Measurements from ENCODE around the gene CASKIN2.

Gene CASKIN2

DNA sequence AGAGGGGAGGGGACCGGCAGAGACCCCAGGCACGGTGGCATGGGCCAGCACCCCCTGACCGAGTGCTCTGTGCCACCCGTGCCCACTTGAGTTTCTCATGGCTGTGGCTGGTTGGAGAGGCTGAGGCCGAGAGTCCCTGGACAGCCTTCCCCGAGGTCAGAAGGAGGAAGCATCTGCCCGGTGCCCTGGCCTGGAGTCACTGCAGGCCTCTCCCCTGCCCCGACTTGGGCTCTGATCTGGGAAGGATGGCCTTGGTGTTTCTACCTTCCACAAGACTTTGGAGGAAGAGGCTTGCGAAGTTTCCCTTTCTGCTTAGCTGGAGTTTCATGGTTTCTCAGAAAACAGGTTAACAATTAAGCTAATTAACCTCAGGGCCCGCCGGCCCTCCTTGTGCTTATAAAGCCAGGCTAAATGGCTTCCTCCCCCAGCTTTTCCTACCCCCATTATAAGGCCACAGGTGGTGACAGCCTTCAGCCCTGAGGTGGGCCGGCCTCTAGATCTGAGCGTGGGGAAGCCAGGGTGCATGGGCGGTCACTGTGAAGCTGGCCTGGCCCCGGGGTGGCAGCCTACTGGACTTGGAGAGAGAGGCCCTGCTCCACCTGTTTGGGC is 27.5 kb upstream of the CASKIN2 start:
- Histone ChIP-seq H3K4me1 (ENCODE audit: insufficient read depth, insufficient read length) (peaks cover 44% of the 10 kb centered on the region), H3K9ac (ENCODE audit: insufficient read length, low read depth) (peak overlapping the region; percentile 52), H3K4me3 (ENCODE audit: insufficient read length, low read depth) (no peak overlapping the region), H3K27me3 (ENCODE audit: insufficient read depth, insufficient read length) (no peaks in the 10 kb centered on the region), H3K9me3 (ENCODE audit: insufficient read depth, low read length) (no peaks in the 10 kb centered on the region), H3K36me3 (ENCODE audit: insufficient read depth, insufficient read length, low read length) (peaks cover 15% of the 10 kb centered on the region)
- DNase-seq (ENCODE audit: low read depth, low spot score): no peak
- TF ChIP-seq ZNF274 (IDR thresholded peaks at IDR 0.05; ENCODE audit: low read depth, low read length) (no peak), YY1 (IDR thresholded peaks at IDR 0.05; ENCODE audit: insufficient read depth, insufficient read length) (no peak), SUZ12 (IDR thresholded peaks at IDR 0.05; ENCODE audit: extremely low read depth, insufficient read depth, insufficient read length) (no peak)

DNA sequence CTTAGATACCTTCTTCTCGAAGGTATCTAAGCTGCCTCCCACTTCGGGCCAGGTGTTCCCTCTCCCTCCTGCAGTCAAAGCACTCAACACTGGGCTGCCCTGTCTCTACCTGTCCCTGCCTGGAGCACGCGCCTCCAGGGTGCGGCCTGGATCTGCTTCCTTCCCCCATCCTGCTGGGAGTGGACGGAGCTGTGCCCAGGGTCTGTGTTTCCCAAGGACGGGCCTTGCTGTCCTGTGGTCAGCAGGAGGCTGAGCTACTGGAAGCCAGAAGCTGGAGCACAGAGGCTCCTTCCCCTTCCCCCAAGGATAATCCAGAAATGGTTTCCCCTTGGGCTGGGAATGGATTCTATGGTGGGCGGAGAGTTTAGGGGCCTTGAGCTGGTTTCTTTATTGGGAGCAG is 26.9 kb upstream of the CASKIN2 start:
- peaks cover 44% of the 10 kb centered on the region for H3K4me1 ChIP-seq (ENCODE audit: insufficient read depth, insufficient read length)
- no peak for TF ChIP-seq ZNF274 (IDR thresholded peaks at IDR 0.05; ENCODE audit: low read depth, low read length)
- no peak for TF ChIP-seq YY1 (IDR thresholded peaks at IDR 0.05; ENCODE audit: insufficient read depth, insufficient read length)
- no peak for TF ChIP-seq SUZ12 (IDR thresholded peaks at IDR 0.05; ENCODE audit: extremely low read depth, insufficient read depth, insufficient read length)

DNA sequence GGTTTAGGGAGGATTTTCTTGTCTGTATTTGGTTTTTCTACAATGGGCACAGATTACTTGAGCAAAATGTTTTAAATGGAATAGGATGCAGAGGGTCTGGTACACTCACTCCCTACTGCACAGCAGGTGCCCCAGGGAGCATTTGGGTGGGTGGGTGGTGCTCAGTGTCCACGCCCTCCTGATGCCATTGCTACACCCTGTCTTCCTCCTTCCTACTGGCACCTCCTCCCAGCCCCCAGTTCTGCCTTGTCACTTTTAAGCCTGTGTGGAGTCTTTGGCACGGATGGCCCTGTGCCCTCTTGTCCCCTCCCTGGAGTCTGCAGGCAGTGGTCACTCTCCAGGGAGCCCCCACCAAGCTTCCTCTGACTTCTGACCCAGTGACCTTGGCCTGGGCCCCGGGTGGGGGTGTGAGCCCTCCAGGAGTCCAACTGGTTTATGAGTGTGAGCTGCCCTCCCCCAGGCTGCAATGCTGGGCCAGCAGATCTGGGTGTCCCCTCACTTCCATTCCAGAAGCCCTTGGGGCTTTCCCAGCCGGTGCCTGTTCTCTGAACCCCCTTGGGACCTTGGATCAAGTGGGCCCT is 25.7 kb upstream of the CASKIN2 start:
- Histone ChIP-seq H3K27me3 (ENCODE audit: insufficient read depth, insufficient read length) (no peaks in the 10 kb centered on the region), H3K9ac (ENCODE audit: insufficient read length, low read depth) (no peak overlapping the region), H3K9me3 (ENCODE audit: insufficient read depth, low read length) (no peaks in the 10 kb centered on the region), H3K4me3 (ENCODE audit: insufficient read length, low read depth) (no peak overlapping the region), H3K4me1 (ENCODE audit: insufficient read depth, insufficient read length) (peaks cover 40% of the 10 kb centered on the region), H3K36me3 (ENCODE audit: insufficient read depth, insufficient read length, low read length) (peaks cover 14% of the 10 kb centered on the region)
- TF ChIP-seq SUZ12 (IDR thresholded peaks at IDR 0.05; ENCODE audit: extremely low read depth, insufficient read depth, insufficient read length) (no peak), ZNF274 (IDR thresholded peaks at IDR 0.05; ENCODE audit: low read depth, low read length) (no peak), YY1 (IDR thresholded peaks at IDR 0.05; ENCODE audit: insufficient read depth, insufficient read length) (no peak)
- DNase-seq (ENCODE audit: low read depth, low spot score): no peak

More for the DNA sequence above, 26.9 kb upstream of the CASKIN2 start:
- Histone ChIP-seq H3K36me3 (ENCODE audit: insufficient read depth, insufficient read length, low read length) (peaks cover 15% of the 10 kb centered on the region), H3K4me3 (ENCODE audit: insufficient read length, low read depth) (no peak overlapping the region), H3K9me3 (ENCODE audit: insufficient read depth, low read length) (no peaks in the 10 kb centered on the region), H3K27me3 (ENCODE audit: insufficient read depth, insufficient read length) (no peaks in the 10 kb centered on the region), H3K9ac (ENCODE audit: insufficient read length, low read depth) (no peak overlapping the region)
- no peak for DNase-seq (ENCODE audit: low read depth, low spot score)

DNA sequence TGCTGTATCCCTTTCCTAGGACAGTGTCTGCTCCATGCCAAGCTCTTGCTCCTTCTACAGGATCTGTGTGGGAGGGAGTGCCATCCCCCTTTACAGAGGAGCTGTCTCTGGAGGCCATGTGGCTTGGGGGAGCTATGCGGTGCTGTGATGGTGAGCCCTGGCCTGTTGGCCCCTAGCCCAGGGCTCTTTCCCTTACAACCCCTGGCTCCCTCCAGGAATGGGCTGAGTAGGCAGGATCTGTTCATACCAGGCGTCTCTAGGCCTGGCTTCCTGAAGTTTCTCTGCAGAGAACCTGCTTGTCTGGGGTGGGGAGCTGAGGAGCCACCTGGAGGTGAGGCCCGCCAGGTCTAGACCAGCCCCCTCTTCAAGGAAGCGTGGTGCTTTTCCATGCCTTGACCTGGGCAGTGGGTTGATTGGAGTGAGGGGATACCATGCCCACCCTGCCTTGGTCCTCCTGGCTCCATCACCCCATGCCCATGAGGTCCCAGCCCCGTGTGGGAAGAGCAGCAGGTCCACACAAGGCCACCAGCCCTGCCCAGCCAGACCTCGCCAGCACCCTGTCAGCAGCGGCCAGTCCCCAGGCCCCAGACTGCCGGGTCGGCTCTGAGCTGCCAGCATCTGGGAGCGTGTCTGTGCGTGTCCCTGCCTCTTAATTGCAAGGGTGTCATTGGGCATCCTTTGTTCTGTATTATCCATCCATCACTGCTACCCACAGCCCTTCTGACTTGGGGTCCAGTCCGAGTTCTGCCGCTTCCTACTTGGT is 24.8 kb upstream of the CASKIN2 start:
- Histone ChIP-seq H3K9ac (ENCODE audit: insufficient read length, low read depth) (peak overlapping the region; percentile 21), H3K4me3 (ENCODE audit: insufficient read length, low read depth) (no peak overlapping the region), H3K4me1 (ENCODE audit: insufficient read depth, insufficient read length) (peaks cover 41% of the 10 kb centered on the region), H3K36me3 (ENCODE audit: insufficient read depth, insufficient read length, low read length) (peaks cover 14% of the 10 kb centered on the region), H3K27me3 (ENCODE audit: insufficient read depth, insufficient read length) (no peaks in the 10 kb centered on the region), H3K9me3 (ENCODE audit: insufficient read depth, low read length) (no peaks in the 10 kb centered on the region)
- TF ChIP-seq YY1 (IDR thresholded peaks at IDR 0.05; ENCODE audit: insufficient read depth, insufficient read length): no peak
- TF ChIP-seq ZNF274 (IDR thresholded peaks at IDR 0.05; ENCODE audit: low read depth, low read length): no peak
- no peak for TF ChIP-seq SUZ12 (IDR thresholded peaks at IDR 0.05; ENCODE audit: extremely low read depth, insufficient read depth, insufficient read length)
- DNase-seq (ENCODE audit: low read depth, low spot score): no peak

DNA sequence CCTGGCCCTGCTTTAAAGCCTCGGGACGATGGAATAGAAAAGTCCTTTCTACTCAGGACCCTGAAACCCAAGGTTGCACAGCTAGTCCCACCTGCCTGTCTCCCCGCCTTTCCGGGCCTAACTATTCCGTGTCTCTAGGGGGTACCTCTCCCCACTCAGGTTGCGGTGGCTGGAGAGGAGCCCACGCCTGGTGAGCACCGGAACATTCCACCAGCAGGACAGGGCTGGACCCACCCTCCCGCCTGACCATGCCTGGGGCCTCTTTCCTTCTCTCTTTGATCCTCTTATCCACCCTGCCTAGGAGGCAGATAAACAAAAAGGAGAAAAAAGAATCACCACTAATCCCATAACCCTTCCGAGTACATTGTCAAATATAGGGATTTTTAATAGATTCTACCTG is 21.0 kb upstream of the CASKIN2 start:
- TF ChIP-seq YY1 (IDR thresholded peaks at IDR 0.05; ENCODE audit: insufficient read depth, insufficient read length) (no peak), SUZ12 (IDR thresholded peaks at IDR 0.05; ENCODE audit: extremely low read depth, insufficient read depth, insufficient read length) (no peak), ZNF274 (IDR thresholded peaks at IDR 0.05; ENCODE audit: low read depth, low read length) (no peak)
- Histone ChIP-seq H3K9me3 (ENCODE audit: insufficient read depth, low read length) (no peaks in the 10 kb centered on the region), H3K9ac (ENCODE audit: insufficient read length, low read depth) (no peak overlapping the region), H3K4me3 (ENCODE audit: insufficient read length, low read depth) (no peak overlapping the region), H3K36me3 (ENCODE audit: insufficient read depth, insufficient read length, low read length) (peaks cover 20% of the 10 kb centered on the region), H3K4me1 (ENCODE audit: insufficient read depth, insufficient read length) (peaks cover 29% of the 10 kb centered on the region), H3K27me3 (ENCODE audit: insufficient read depth, insufficient read length) (no peaks in the 10 kb centered on the region)
- DNase-seq (ENCODE audit: low read depth, low spot score): no peak

DNA sequence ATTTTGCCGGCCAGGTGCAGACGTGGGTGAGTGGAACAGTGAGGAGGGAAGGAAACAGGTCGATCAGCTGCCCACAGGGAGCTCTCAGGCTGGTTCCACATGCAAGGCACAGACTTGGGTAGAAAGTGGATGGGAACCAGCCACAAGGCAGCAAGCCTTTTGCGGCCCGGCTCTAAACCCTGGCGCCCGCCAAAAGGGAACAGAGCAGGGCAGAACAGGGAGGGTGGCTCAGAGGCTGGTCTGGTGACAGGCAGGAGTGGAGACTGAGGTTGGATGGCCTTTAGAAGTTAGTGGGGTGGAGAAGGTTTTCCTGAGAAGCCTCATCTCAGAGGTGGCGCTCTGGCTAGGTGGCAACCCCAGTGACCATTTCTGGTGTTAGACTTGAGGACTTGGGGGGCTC is 20.5 kb upstream of the CASKIN2 start:
- peaks cover 34% of the 10 kb centered on the region for H3K4me1 ChIP-seq (ENCODE audit: insufficient read depth, insufficient read length)
- no peak overlapping the region for H3K4me3 ChIP-seq (ENCODE audit: insufficient read length, low read depth)
- no peak for DNase-seq (ENCODE audit: low read depth, low spot score)
- peaks cover 20% of the 10 kb centered on the region for H3K36me3 ChIP-seq (ENCODE audit: insufficient read depth, insufficient read length, low read length)
- no peaks in the 10 kb centered on the region for H3K27me3 ChIP-seq (ENCODE audit: insufficient read depth, insufficient read length)
- H3K9me3 ChIP-seq (ENCODE audit: insufficient read depth, low read length): no peaks in the 10 kb centered on the region
- TF ChIP-seq SUZ12 (IDR thresholded peaks at IDR 0.05; ENCODE audit: extremely low read depth, insufficient read depth, insufficient read length) (no peak), ZNF274 (IDR thresholded peaks at IDR 0.05; ENCODE audit: low read depth, low read length) (no peak), YY1 (IDR thresholded peaks at IDR 0.05; ENCODE audit: insufficient read depth, insufficient read length) (no peak)
- no peak overlapping the region for H3K9ac ChIP-seq (ENCODE audit: insufficient read length, low read depth)

DNA sequence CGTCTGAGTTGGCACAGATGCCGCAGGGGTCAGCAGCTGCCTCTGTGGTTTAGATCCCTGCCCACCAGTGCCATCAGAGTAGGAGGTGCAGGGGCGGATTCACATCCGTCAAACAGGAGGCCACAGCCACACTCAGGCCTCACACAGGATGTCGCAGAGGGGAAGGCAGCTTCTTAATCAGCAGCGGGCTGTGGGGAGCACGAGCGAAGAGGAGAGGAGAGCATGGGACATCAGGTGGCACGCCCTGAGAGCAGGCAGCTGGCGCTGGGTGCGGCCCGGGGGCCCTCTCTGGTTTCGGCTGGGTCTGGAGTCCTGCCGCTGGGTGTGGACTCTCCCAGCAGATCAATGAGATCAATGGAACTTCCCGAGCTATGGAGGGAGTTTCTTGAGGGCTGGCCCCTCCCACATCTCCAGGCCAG is 19.8 kb upstream of the CASKIN2 start:
- H3K36me3 ChIP-seq (ENCODE audit: insufficient read depth, insufficient read length, low read length): peaks cover 20% of the 10 kb centered on the region
- no peak for TF ChIP-seq SUZ12 (IDR thresholded peaks at IDR 0.05; ENCODE audit: extremely low read depth, insufficient read depth, insufficient read length)
- no peak for TF ChIP-seq ZNF274 (IDR thresholded peaks at IDR 0.05; ENCODE audit: low read depth, low read length)
- no peak for TF ChIP-seq YY1 (IDR thresholded peaks at IDR 0.05; ENCODE audit: insufficient read depth, insufficient read length)
- H3K9ac ChIP-seq (ENCODE audit: insufficient read length, low read depth): no peak overlapping the region
- H3K4me1 ChIP-seq (ENCODE audit: insufficient read depth, insufficient read length): peaks cover 32% of the 10 kb centered on the region
- H3K4me3 ChIP-seq (ENCODE audit: insufficient read length, low read depth): no peak overlapping the region
- no peaks in the 10 kb centered on the region for H3K27me3 ChIP-seq (ENCODE audit: insufficient read depth, insufficient read length)
- no peaks in the 10 kb centered on the region for H3K9me3 ChIP-seq (ENCODE audit: insufficient read depth, low read length)
- DNase-seq (ENCODE audit: low read depth, low spot score): no peak
